ENCODE data around the gene IRAK1. TPM values are rescaled to one million over a fixed set of nuclear protein-coding genes. Genes with fewer than 3 reads are reported as not detected.

The IRAK1 gene
- total RNA-seq, 1 donor from 2014 or later: 86.1 TPM

GRCh38 chrX:154028502-154029184 is 8.9 kb upstream of the IRAK1 start:
- no peak for TF ChIP-seq CTCF (conservative IDR thresholded peaks at IDR 0.05)
- H3K9me3 Mint-ChIP-seq: no peaks in the 10 kb centered on the region
- no peaks in the 10 kb centered on the region for H3K36me3 Mint-ChIP-seq
- DNase-seq (ENCODE audit: extremely low spot score, unreplicated experiment): no peak
- no peak overlapping the region for H3K27ac Mint-ChIP-seq
- no peak overlapping the region for H3K4me3 Mint-ChIP-seq
- peaks cover 11% of the 10 kb centered on the region for H3K4me1 Mint-ChIP-seq (ENCODE audit: unreplicated experiment)
- H3K27me3 Mint-ChIP-seq: no peaks in the 10 kb centered on the region

GRCh38 chrX:154027986-154028385 is 8.3 kb upstream of the IRAK1 start:
- no peaks in the 10 kb centered on the region for H3K27me3 Mint-ChIP-seq
- H3K9me3 Mint-ChIP-seq: no peaks in the 10 kb centered on the region
- no peak for DNase-seq (ENCODE audit: extremely low spot score, unreplicated experiment)
- no peak overlapping the region for H3K27ac Mint-ChIP-seq
- TF ChIP-seq CTCF (conservative IDR thresholded peaks at IDR 0.05): no peak
- H3K4me3 Mint-ChIP-seq: no peak overlapping the region
- H3K4me1 Mint-ChIP-seq (ENCODE audit: unreplicated experiment): peaks cover 15% of the 10 kb centered on the region
- no peaks in the 10 kb centered on the region for H3K36me3 Mint-ChIP-seq

GRCh38 chrX:154027022-154027402 is 7.3 kb upstream of the IRAK1 start:
- Mint-ChIP-seq H3K27me3 (no peaks in the 10 kb centered on the region), H3K4me1 (ENCODE audit: unreplicated experiment) (peaks cover 20% of the 10 kb centered on the region), H3K9me3 (no peaks in the 10 kb centered on the region), H3K4me3 (no peak overlapping the region), H3K27ac (no peak overlapping the region), H3K36me3 (no peaks in the 10 kb centered on the region)
- TF ChIP-seq CTCF (conservative IDR thresholded peaks at IDR 0.05): no peak
- DNase-seq (ENCODE audit: extremely low spot score, unreplicated experiment): no peak

GRCh38 chrX:154026136-154027021 is 6.7 kb upstream of the IRAK1 start:
- H3K9me3 Mint-ChIP-seq: no peaks in the 10 kb centered on the region
- TF ChIP-seq CTCF (conservative IDR thresholded peaks at IDR 0.05): no peak
- peak overlapping the region; percentile 15 for H3K27ac Mint-ChIP-seq
- no peak overlapping the region for H3K4me3 Mint-ChIP-seq
- H3K36me3 Mint-ChIP-seq: no peaks in the 10 kb centered on the region
- H3K4me1 Mint-ChIP-seq (ENCODE audit: unreplicated experiment): peaks cover 20% of the 10 kb centered on the region
- no peak for DNase-seq (ENCODE audit: extremely low spot score, unreplicated experiment)
- H3K27me3 Mint-ChIP-seq: no peaks in the 10 kb centered on the region

- Mint-ChIP-seq H3K27me3 (no peaks in the 10 kb centered on the region), H3K36me3 (no peaks in the 10 kb centered on the region), H3K9me3 (no peaks in the 10 kb centered on the region), H3K4me3 (no peak overlapping the region), H3K4me1 (ENCODE audit: unreplicated experiment) (peaks cover 20% of the 10 kb centered on the region), H3K27ac (peak overlapping the region; percentile 15)
- DNase-seq (ENCODE audit: extremely low spot score, unreplicated experiment): no peak
- no peak for TF ChIP-seq CTCF (conservative IDR thresholded peaks at IDR 0.05)
These were observed 5.5 kb upstream of the IRAK1 start for GRCh38 chrX:154025230-154025629.

All from type B pancreatic cell (in vitro differentiated cells).